ENCODE results near the gene DRG2.

- TF ChIP-seq CTCF (IDR thresholded peaks at IDR 0.05) (no peak), POLR2A (IDR thresholded peaks at IDR 0.05) (no peak), POLR2AphosphoS5 (IDR thresholded peaks at IDR 0.05) (no peak), EP300 (IDR thresholded peaks at IDR 0.05) (no peak)
Measured at GRCh38 chr17:18115517-18115916, 27.8 kb downstream of the DRG2 start.
